ENCODE data around the gene STEAP4.

The STEAP4 gene

DNA sequence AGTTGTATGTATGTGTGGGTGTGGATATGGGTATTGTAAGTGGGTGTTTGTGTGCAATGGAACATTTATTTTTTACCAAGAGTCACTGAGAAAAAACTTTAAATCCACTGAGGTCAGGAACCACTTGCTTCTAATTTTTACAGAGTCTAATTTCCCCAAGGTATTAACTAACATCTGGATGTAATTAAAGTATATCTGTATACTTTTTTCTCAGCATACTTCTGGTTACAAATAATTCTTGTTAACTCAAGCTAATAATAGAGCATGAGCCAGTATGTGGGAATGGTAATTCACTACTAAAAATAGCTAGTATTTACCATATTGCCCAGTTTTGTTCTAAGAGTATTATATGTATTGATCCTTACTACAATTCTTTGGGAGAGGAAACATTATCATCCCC is 24.6 kb upstream of the STEAP4 start:
- H3K4me3 ChIP-seq (ENCODE audit: low read depth, low read length), result no peak overlapping the region
- in situ Hi-C loops (cut with HindIII; ENCODE audit: low pct_ligation_motif_present, low sequenced_read_pairs), result no loop called here

DNA sequence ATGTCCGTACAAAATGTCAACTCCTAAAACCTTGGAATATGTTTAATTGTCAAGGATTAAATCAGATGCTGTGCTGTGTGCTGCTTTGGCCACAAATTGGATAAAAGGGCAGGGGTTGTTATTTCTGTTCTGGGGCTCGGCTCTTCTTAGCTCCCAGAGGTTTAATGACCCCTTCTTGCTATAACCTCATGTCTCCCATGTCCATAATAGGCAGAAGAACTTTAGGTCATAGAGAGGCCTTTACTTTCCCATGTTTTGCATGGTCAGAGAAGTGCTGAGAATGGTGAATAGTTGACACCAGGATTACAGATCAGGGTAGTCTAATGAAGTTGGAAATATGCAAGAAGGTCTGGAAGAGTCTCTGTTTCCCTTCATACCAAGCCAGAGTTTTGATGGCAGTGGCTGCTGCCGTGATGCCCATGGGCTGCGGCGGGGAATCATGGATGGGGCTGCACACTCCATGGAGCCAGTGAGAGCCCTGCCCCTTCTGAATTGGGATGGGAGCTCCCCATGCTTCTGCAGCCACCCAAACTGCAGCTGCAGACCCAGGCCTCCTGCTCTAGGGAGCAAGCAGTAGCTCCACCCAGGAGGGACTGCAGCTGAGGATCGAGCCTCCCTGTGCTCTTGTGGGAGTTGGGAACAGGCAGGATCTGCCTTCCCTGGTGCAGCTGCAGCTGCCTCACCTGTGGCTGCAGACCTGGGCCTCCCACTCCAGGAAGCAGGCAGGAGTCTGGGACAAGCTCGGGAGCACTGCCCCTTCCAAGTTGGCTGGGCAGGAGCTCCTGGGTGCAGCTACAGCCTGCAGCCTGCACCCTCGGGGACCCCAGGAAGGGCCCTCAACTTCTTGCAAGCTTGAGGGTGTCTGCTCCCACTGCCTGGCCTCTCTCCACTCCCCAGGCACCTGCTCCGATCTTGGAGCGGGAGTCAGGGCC is 23.1 kb upstream of the STEAP4 start:
- Histone ChIP-seq H3K27ac (no peak overlapping the region), H3K4me3 (ENCODE audit: low read depth, low read length) (no peak overlapping the region), H3K36me3 (replicated peaks) (no peaks in the 10 kb centered on the region), H3K27me3 (replicated peaks) (no peaks in the 10 kb centered on the region)
- DNase-seq, result no peak
- TF ChIP-seq, protein P1, sequence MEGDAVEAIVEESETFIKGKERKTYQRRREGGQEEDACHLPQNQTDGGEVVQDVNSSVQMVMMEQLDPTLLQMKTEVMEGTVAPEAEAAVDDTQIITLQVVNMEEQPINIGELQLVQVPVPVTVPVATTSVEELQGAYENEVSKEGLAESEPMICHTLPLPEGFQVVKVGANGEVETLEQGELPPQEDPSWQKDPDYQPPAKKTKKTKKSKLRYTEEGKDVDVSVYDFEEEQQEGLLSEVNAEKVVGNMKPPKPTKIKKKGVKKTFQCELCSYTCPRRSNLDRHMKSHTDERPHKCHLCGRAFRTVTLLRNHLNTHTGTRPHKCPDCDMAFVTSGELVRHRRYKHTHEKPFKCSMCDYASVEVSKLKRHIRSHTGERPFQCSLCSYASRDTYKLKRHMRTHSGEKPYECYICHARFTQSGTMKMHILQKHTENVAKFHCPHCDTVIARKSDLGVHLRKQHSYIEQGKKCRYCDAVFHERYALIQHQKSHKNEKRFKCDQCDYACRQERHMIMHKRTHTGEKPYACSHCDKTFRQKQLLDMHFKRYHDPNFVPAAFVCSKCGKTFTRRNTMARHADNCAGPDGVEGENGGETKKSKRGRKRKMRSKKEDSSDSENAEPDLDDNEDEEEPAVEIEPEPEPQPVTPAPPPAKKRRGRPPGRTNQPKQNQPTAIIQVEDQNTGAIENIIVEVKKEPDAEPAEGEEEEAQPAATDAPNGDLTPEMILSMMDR (IDR thresholded peaks at IDR 0.05; ENCODE audit: low read depth, low read length, missing control alignments), result no peak
- in situ Hi-C loops (cut with HindIII; ENCODE audit: low pct_ligation_motif_present, low sequenced_read_pairs), result no loop called here

More for the DNA sequence above, 24.6 kb upstream of the STEAP4 start:
- H3K36me3 ChIP-seq (replicated peaks), result no peaks in the 10 kb centered on the region
- DNase-seq, result no peak
- no peaks in the 10 kb centered on the region for H3K27me3 ChIP-seq (replicated peaks)
- no peak overlapping the region for H3K27ac ChIP-seq
- TF ChIP-seq, protein P1 (IDR thresholded peaks at IDR 0.05; ENCODE audit: low read depth, low read length, missing control alignments), result no peak

DNA sequence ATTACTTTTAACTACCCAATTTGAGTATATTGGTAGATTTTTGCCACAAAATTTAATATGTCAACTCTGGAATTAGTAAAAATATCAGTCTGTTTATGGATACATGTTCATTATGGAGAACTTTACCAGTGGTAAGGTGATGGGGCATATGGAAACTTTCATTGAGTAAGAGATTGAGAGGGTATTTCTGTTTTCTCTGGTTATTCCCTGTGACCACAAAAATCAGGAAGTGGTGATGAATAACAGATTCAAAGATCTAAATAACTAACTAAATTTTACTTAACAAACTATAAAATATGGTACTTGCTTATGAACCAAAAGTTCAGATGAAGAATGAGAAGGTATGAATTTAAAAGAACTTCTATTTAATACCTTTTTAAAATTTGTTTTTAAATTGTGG is 22.1 kb upstream of the STEAP4 start:
- no peaks in the 10 kb centered on the region for H3K36me3 ChIP-seq (replicated peaks)
- no peak overlapping the region for H3K4me3 ChIP-seq (ENCODE audit: low read depth, low read length)
- no peaks in the 10 kb centered on the region for H3K27me3 ChIP-seq (replicated peaks)
- in situ Hi-C loops (cut with HindIII; ENCODE audit: low pct_ligation_motif_present, low sequenced_read_pairs), result no loop called here
- no peak overlapping the region for H3K27ac ChIP-seq
- TF ChIP-seq, protein P1 (IDR thresholded peaks at IDR 0.05; ENCODE audit: low read depth, low read length, missing control alignments), result no peak
- DNase-seq, result no peak

DNA sequence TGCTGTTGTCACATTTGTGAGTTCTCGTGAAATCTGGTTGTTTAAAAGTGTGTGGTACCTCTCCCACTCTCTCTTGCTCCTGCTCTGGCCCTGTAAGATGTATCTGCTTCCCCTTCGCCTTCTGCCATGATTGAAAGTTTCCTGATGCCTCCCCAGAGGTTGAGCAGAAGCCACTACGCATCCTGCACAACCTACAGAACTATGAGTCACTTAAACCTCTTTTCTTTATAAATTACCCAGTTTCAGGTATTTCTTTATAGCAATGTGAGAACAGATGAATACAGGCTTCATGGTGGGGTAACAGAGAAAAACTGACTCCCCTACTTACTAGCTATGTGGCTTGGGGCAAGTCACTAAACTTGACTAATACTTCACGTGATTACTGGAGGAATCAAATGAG is 18.0 kb upstream of the STEAP4 start:
- no peak for DNase-seq
- TF ChIP-seq, protein P1 (IDR thresholded peaks at IDR 0.05; ENCODE audit: low read depth, low read length, missing control alignments), result no peak
- Histone ChIP-seq H3K27ac (no peak overlapping the region), H3K4me3 (ENCODE audit: low read depth, low read length) (no peak overlapping the region), H3K27me3 (replicated peaks) (no peaks in the 10 kb centered on the region), H3K36me3 (replicated peaks) (no peaks in the 10 kb centered on the region)
- in situ Hi-C loops (cut with HindIII; ENCODE audit: low pct_ligation_motif_present, low sequenced_read_pairs), result no loop called here

DNA sequence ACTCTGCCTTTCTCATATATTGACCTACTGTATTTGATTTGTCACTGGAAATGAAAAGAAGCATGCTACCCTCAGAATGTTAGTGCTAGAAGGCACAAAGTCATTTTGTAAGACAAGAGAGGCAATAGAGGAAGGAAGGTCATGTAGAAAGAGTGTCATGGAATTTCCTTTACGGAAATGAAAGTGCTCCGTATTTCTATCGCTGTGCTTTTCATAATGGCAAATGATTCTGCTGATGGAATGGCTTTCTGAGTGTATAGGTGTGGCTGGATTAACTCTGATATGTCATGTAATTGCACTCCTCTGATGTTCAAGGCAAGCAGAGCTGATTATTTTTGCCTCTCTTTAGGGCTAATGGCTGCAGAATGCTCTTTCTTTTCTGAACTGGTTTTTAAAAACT is 15.5 kb upstream of the STEAP4 start:
- no peaks in the 10 kb centered on the region for H3K27me3 ChIP-seq (replicated peaks)
- H3K27ac ChIP-seq, result no peak overlapping the region
- in situ Hi-C loops (cut with HindIII; ENCODE audit: low pct_ligation_motif_present, low sequenced_read_pairs), result no loop called here
- TF ChIP-seq, protein P1 (IDR thresholded peaks at IDR 0.05; ENCODE audit: low read depth, low read length, missing control alignments), result no peak
- no peaks in the 10 kb centered on the region for H3K36me3 ChIP-seq (replicated peaks)
- H3K4me3 ChIP-seq (ENCODE audit: low read depth, low read length), result no peak overlapping the region
- DNase-seq, result no peak

All from brain microvascular endothelial cell (primary cell).